Panc1 (cell line): ENCODE measurements around the gene SCYGR3.

ENCODE experiments used
- POLR2AphosphoS5 ChIP-seq: IDR thresholded peaks from 2 replicates; pipeline ENCODE4 v1.6.1; 2012; ENCODE audit warnings: mild to moderate bottlenecking, low read depth, low read length, moderate library complexity
- TF ChIP-seq, protein P1 (sequence below): fragments of 450-650 bp; IDR thresholded peaks from 2 replicates; pipeline ENCODE4 v1.5.1; 2017; ENCODE audit warnings: mild to moderate bottlenecking

DNA sequence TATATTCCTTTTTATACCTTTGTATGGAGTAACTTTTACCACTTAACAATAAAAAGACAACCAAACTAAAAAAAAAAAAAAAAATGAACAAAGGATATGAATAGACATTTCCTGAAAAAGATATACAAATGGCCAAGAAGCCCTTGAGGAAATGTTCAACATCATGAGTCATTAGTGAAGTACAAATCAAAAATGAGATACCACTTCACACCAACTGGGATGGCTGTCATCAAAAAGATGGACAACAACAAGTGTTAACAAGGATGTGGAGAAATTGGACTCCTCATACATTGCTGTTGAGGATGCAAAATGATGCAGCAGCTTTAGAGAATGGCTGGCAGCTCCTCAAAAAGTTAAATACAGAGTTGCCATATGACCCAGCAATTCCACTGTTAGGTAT is 38.5 kb downstream of the SCYGR3 start:
- TF ChIP-seq, protein P1, sequence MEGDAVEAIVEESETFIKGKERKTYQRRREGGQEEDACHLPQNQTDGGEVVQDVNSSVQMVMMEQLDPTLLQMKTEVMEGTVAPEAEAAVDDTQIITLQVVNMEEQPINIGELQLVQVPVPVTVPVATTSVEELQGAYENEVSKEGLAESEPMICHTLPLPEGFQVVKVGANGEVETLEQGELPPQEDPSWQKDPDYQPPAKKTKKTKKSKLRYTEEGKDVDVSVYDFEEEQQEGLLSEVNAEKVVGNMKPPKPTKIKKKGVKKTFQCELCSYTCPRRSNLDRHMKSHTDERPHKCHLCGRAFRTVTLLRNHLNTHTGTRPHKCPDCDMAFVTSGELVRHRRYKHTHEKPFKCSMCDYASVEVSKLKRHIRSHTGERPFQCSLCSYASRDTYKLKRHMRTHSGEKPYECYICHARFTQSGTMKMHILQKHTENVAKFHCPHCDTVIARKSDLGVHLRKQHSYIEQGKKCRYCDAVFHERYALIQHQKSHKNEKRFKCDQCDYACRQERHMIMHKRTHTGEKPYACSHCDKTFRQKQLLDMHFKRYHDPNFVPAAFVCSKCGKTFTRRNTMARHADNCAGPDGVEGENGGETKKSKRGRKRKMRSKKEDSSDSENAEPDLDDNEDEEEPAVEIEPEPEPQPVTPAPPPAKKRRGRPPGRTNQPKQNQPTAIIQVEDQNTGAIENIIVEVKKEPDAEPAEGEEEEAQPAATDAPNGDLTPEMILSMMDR: no peak
- no peak for TF ChIP-seq POLR2AphosphoS5
